GM19324 (cell line): Measurements from ENCODE around the gene WDFY4.

Source experiments
- ATAC-seq: cut with Tn5 transposase; IDR thresholded peaks from one replicate; pipeline ENCODE4 v1.9.1; 2021; ENCODE audit warnings: mild to moderate bottlenecking, moderate library complexity; ENCODE audit not compliant: unreplicated experiment, low FRiP score

WDFY4 gene

DNA sequence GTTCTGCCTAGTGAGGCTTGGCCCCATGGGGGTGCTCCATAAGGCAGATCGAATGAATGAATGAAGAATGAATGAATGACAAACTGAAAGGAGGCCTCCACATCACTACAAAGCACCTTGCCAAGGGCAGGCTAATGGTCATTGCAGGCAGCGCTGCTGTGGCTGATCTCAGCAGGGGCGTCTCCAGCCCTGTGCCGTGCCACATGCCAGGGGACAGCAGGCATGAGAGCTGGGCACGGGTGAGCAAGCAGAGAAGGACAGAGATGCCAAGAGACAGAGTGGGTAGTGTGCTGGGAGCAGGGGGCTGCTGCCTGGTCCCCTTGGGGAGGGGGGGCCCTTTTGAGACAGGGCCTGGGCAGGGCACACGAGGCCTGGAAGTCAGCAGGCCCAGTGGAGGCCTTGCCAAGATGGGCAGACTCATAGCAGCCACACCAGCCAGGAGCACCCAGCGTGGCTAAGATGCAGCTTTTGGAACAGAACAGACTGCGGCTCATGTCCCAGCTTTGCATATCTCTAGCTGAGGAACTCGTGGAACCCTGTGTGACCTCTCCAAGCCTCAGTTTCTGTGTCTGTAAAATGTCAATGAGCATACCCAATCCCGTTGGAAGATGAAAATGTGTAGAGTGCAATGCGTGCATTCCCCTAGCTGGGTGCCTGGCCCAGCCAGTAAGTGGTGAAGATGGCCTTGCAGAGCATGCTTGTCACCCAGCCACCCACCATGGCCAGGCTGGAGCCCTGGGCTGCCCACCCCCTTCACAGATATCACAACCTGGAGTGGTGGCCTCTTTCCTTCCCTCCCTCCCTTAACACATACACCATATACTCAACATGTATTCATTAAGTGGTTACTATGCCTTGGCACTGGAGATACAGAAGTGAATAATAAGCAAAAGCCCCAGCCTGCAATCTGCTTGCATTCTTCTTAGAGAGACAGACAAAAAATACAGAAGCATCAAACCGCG, 316.0 kb downstream of the WDFY4 start:
- no peak for ATAC-seq

DNA sequence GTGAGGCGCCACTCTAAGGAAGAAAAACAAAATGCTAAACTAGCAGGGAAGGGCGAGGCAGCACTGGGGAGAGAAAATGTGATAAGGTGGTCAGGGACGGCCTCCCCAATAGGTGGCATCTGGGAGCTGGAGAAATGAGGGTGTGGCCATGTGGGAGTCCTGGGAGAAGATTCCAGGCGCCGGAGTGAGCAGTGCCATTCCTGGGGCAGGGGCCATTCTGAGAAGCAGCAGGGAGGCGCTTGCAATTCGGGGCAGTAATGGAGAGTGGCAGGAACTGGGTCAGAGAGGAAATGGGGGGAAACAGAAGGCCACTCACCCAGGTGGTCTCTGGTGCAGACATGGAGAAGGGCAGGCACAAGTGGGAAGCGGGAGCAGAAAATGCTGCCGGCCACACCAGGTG, 316.7 kb downstream of the WDFY4 start:
- ATAC-seq = no peak

DNA sequence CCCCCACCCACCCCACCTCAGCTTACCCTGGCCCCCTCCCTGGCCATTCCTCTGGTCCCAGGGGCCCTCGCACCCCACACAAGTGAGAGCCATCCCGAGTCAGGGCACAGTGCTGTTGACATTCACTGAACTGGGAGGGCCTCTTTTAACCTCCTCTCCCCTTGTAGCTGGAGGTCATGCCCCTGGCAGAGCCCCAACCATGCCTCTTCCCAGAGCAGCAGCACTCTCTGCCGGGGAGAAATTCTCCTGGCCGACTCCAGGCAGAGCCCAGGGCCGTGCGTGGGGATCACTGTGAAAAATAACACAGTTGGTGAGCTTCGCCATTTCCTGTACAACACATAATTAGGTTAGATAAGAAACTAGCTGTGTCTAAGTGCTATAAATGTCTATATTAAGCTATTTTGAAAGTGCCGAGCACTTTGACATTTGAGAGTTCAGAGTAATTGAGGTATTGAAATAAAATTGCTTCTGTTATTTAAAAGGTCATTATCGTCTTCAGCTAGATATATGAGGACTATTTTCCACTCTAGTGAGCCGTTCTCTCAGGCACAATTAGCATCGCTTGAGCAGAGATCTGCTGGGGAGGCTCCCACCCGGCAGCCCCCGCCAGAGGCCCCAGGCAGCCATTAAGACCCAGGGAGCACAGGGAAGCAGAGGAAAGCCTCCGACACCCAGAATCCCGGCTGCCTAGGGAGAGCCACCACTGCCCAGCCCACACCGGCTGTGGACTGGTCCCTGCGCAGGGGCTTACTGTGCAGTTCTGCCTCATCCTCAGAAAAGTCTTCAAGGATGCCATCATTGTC, 317.4 kb downstream of the WDFY4 start:
- ATAC-seq = no peak

DNA sequence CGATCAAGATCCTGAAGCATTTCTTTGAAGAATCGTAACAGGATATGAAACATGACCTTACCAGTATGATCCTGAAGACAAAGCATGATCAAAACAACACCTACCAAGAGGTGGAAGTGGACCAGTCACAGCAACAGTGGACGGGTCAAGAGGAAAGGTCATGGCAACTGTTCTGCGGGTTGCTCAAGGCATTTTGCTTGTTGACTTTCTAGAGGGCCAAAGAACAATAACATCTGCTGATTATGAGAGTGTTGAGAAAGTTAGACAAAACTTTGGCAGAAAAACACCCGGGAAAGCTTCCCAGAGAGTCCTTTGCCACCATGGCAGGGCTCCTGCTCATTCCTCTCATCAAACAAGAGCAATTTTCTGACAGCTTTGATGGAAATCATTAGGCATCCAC, 320.6 kb downstream of the WDFY4 start:
- ATAC-seq = no peak

DNA sequence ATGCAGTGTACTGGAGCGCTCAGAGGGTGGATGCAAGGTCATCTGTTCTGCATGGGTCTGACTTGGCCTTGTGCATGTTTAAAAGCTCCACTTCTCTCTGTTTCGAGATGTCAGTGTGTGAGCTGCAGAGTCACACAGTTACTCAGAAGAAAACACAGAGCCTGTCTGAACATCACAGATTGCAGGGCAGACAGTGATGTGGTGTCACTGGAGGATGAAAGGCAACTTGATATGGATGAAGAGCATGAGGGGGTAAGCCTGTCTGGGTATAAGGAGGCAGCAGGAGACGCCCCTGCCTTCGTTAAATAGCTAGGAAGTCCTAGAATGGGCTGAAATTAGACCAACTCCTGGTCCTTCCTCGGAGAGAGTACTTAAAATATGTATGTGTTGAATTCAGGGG, 322.5 kb downstream of the WDFY4 start:
- no peak for ATAC-seq

DNA sequence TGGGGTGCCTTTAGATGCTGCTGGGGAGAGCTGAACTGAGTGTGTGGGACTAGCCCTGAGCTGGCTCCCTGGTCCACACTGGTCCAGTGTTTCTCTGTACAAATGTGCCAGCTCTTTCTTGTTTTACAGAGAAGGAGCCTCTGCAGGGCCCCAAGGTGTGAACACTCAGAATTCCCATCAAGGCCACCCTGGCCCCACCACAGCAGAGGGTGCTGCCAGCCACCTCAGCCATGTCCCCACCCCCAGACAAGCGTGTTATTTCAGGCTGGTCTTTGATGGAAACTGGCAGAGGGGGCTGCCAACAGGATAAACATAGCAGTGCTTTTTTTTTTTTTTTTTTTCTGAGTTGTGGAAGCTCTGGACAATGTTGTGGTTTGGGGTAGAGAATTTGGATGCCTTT, 323.4 kb downstream of the WDFY4 start:
- ATAC-seq = no peak

DNA sequence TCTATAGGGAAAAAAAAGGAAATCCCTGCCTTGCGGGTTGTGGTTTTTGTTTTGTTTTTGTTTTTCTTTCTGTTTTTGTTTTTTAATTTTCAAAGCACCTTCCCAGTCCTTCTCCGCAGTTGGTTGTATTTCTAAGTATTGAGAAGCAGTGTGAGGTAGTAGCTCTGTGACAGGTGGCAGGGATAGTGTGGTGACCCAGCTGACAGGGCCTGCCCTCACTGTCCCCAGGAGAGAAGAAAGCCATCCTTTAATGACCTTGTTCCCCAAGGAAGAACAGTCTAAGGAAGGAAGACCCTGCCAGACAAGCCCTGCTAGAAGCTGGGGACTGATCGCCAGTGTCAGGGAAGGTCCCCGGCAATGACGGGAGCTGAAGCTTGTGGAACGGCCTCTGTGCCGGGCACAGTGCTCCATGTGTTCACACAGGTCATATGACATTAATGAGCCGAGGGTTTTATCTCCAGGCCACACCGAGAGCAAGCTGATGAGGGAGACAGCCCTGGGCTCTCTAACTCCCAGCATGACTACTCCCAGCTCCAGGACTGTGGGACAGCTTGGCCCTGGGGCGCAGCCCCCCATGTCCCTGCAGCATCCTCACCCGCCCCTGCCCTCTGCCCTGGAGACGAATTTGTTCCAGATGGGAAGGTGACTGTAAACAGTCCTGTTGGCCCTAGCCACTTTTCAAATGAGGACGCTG, 324.0 kb downstream of the WDFY4 start:
- no peak for ATAC-seq

DNA sequence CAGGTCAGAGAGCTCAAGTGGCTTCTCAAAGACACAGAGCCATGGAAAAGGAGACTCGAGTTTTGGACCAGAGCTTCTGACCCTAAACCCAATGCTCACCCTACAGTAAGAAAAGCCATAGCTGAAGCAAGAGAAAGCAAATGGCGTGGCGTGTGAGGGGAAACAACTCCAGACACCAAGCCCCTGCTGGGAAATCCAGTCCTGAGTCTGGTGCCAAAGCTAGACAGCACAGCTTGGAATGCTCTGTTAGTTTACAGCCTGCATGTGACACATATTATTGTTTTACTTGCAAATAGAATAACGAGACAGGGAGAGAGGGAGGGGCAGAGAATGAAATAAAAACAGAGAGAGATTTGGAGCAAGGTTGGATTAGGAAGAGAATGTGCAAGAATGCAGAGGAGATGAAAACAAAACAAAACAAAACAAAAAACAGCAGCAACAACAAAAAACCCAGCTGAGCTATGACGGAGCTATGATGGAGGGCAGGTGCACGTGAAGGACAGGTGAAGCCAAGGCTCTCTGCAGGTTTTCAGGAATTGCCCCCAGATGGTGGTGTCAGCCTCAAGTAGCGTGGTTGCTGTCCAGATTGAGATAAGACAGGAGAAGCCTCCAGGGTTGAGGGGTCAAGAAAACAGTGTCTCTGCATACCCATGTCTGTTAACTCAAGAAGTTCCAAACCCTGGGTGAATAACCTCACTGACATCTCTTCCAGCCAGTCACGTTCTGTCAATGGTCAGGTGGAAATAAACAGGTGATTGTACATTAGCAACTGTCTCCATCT, 324.7 kb downstream of the WDFY4 start:
- no peak for ATAC-seq

DNA sequence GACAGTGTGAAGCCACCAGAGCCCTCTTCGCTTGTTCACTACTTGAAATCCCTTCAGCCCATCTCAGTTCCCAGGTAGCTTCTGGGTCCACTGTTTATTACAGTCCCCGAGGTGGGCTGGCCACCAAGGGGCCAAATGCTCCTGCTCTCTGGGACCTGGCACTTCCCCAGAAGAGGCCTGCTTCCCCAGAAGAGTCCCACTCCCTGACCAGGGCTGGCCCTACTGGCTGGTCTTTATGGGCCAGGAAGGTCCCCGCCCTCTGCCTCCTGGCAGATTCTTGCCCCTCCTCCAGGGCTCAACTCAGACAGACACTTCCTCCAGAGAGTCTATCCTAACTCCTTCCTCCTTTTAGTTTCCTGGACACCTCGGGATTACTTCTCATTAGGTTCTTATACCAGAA, 325.6 kb downstream of the WDFY4 start:
- ATAC-seq = no peak

DNA sequence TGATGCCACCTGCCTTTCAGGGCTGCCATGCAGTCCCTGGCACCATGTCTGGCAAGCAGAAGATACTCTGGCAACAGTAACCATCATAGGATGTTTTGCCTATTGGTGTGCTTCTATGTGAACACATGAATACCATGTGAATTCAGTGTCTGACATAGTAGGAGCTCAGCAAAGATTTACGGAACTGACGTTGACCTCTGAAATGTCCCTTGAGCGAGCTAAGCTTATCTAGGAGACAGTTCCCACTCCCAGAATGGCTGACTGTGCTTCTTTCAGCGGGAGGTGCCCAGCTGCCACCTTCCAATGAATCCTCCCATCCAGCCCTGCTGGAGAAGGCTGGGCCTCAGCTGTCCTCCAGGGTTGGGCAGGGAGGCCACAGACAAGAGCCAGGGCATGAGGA, 326.2 kb downstream of the WDFY4 start:
- no peak for ATAC-seq

DNA sequence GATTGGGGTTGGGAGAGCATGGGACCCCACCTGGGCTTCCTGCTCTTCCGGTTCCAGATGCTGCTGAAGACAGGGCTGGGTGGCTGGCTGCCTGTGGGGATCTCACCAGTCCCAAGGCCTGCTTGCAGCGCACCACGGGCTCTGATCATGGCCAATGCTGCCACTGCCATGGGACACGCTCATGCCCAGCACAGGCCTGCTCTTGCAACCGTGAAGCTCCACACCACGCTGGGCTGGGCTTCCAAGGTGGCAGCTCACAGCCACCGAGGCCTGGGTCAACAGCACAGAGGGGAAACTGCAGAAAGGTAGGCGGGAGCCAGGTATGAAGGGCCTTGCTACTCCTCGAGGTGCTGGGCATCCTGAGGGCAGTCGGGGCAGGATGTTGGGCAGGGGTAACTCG, 327.1 kb downstream of the WDFY4 start:
- ATAC-seq = no peak

DNA sequence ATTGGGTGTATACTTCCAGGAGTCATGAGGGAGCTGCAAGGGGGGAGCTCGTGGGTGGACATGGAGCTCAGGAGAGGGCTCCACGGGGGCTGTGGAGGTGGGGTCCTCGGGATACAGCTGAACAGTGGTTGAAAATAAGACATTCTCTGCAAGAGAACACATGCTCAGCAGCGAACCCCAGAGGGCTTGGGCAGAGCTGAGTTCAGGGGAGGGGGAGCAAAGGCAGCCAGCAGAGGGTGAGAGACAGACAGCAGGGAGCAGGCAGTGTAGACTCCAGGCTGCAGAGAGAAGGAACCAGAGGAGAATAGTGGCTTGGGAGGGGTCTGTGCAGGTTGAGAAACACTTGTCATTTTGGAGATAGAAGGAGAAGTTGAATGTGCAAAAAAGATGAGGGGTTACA, 327.9 kb downstream of the WDFY4 start:
- no peak for ATAC-seq

DNA sequence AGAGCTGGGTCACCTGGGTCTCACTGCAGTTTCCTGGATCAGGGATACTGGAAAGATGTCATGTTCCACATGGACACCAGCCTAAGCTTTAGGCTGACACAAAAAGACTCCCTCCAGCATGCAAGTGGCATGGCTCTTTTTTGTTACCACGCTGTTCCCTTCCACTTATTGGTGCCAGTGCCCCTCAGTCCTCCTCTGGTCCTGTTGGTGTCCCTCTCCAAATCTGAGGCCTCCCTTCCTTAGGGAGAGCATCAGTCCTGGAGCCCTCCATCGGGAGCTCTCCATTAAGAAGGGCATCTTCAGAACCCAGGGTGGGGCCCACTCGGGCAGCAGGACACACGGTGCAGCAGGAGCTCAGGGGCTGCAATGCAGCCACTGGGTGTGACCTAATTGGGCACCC, 331.0 kb downstream of the WDFY4 start:
- no peak for ATAC-seq

DNA sequence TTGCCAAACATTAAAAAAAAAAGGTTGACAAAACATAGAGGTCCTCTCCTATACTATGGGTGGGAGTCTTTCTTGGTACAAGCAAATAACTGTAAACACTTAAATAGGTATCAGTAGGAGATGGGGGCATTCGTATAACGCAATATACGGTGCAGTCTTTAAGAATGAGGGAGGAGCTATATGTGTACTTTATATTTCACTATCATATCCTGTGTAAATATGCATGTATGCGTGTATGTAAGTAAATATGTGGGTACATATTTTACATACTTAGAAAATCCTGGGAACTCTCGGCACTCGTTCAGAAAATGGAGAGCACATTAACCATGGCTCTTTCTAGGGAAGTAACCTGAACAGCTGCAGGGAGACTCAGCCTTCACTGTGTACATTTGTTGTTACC, 337.0 kb downstream of the WDFY4 start:
- ATAC-seq = no peak

DNA sequence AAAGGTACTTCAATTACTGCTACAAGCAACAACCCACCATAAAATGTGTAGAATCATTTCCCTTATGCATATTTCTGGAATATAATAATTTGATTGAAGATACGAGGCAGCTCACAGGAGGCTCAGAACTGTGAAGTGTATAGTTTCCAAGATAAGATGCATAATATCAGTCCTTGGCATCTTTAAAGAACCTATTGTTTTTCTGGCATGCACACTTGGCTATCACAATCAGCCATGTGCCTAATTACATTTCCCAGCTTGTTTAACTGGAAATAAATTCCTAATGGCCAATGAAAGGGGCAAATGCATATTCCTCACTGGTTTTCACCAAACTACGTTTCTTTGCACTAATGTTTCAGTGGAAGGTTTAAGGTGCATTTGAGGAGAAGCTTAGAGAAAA, 338.4 kb downstream of the WDFY4 start:
- no peak for ATAC-seq

DNA sequence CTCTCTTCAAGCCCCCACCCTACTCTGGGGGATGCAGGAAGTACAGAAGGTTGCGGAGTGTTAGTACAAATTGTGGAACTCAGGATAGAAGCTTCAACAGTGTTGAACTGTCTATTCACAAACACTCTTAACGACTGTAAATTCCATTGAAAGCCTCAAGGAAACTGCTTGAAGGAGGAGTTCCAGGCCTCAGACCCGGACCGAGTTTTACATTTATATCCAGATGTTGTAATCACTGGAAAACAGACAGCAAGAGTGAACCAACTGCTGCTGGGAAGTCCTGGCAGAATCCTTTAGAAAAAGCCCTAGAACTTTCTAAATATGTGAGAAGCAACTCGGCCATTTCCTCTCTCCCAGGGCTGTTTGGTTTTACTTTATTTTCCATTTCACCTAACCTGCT, 339.1 kb downstream of the WDFY4 start:
- ATAC-seq = no peak

DNA sequence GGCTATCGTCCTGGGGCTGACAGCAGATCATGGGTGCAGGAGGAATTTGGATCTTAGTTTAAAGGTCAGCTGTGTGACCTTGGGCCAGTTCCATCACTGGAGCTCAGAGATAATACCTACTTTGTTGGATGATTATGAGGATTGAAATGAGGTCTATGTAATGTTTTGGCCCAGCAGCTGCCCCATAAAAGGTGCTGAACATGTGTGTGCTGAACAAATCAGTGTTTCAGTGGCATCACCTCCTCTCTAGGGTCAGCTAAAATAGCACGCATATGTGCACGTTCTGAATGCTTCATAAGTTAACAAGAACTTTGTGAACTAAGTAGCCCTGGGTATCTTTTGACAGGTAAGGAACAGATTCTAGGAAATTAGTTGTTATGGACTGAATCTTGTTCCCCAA, 339.8 kb downstream of the WDFY4 start:
- no peak for ATAC-seq

DNA sequence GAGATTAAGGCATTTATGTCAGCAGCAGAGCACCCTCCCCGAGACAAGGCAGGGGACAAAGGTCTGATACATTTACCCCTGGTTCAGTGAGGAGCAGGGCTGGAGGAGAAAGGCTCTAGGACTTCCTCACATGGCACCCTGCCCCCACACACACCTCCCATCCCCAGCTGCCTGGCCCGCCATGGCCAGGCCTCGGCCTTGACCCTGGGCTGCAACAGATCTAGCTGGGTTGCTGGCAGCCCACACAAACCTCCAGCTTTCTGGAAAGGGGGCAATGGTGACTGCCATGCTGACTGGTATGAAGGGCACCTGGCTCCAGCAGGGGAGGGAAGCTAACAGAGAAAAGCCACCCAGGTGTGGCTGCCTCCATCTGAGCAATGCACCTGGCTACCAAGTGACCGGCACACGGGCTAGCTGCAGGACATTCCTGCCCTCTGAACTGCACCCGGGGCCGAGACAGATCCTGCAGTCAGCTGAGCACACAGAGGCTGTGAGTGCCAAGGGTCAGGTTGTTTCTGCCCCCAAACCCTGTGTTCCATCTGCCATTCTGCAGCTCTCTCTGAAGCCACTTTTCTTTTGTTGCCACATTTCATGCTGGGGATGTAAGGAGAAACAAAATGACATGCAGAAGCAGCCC, 340.8 kb downstream of the WDFY4 start:
- no peak for ATAC-seq

DNA sequence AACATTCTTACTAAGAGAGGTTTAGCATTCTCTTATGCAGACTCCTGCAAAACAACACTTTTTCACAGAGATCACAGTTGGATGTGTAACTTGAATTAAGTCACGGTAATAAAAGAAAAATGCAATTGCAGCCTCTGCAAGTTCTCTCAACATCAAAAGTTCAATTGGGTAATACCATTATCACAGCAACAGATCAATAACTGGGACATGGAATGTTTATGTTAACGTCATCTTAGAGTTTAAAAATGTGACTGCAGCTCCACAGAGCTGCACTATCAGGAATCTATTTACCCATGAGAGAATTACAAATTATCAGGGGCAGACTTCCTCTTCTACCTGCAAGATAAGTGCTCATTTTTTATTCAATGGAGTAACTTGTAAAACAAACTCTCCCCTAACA, 344.0 kb downstream of the WDFY4 start:
- no peak for ATAC-seq

DNA sequence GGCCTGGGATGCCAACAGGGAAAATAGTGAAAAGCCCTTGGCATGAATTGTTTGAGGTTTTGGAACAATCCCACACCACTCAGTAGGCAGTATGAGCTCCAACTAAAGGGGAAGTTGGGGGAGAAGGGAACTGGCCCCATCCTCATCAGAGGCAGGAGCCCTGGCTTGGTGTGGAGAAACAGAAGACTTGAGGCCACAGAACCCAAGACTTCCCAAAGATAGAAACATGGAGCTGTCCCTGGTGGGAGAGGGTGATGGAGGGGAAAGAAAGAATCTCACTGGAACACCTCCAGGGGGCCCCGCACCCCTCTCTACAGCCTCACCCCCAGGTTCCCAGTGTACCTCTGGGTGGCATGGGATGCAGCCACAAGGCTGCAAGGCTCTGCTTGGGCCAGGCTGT, 345.0 kb downstream of the WDFY4 start:
- ATAC-seq = no peak
